ENCODE results near the gene COPZ1.

Gene COPZ1

GRCh38 chr12:54356951-54357356 lies 32.0 kb downstream of the COPZ1 start:
- no peak for TF ChIP-seq CTCF (IDR thresholded peaks at IDR 0.05; ENCODE audit: low read depth, low read length)
- no peak for DNase-seq (ENCODE audit: low read depth, low spot score)
- in situ Hi-C loops (cut with HindIII; ENCODE audit: low sequenced_read_pairs) = loop anchor here (25.0 kb wide), 1 partner anchor 145 kb away; no protein-coding TSS in a partner anchor
- no peak overlapping the region for H3K4me3 ChIP-seq (ENCODE audit: low read depth, low read length)

GRCh38 chr12:54357506-54358190 lies 32.7 kb downstream of the COPZ1 start:
- TF ChIP-seq CTCF (IDR thresholded peaks at IDR 0.05; ENCODE audit: low read depth, low read length) = no peak
- in situ Hi-C loops (cut with HindIII; ENCODE audit: low sequenced_read_pairs) = loop anchor here (25.0 kb wide), 1 partner anchor 145 kb away; no protein-coding TSS in a partner anchor
- DNase-seq (ENCODE audit: low read depth, low spot score) = no peak
- H3K4me3 ChIP-seq (ENCODE audit: low read depth, low read length) = no peak overlapping the region

- no peak for DNase-seq (ENCODE audit: low read depth, low spot score)
- no peak for TF ChIP-seq CTCF (IDR thresholded peaks at IDR 0.05; ENCODE audit: low read depth, low read length)
- in situ Hi-C loops (cut with HindIII; ENCODE audit: low sequenced_read_pairs) = loop anchor here (25.0 kb wide), 1 partner anchor 146 kb away; no protein-coding TSS in a partner anchor
- H3K4me3 ChIP-seq (ENCODE audit: low read depth, low read length) = peak overlapping the region; percentile 49
Measured at GRCh38 chr12:54358191-54358944, 33.4 kb downstream of the COPZ1 start.

- peak; percentile 100 for DNase-seq (ENCODE audit: low read depth, low spot score)
- H3K4me3 ChIP-seq (ENCODE audit: low read depth, low read length) = peak overlapping the region; percentile 49
- TF ChIP-seq CTCF (IDR thresholded peaks at IDR 0.05; ENCODE audit: low read depth, low read length) = no peak
- in situ Hi-C loops (cut with HindIII; ENCODE audit: low sequenced_read_pairs) = loop anchor here (25.0 kb wide), 1 partner anchor 147 kb away; no protein-coding TSS in a partner anchor
Measured at GRCh38 chr12:54358945-54359761, 34.2 kb downstream of the COPZ1 start.

- no peak for TF ChIP-seq CTCF (IDR thresholded peaks at IDR 0.05; ENCODE audit: low read depth, low read length)
Measured at GRCh38 chr12:54359762-54360351, 34.9 kb downstream of the COPZ1 start.

More at GRCh38 chr12:54359762-54360351, 34.9 kb downstream of the COPZ1 start:
- H3K4me3 ChIP-seq (ENCODE audit: low read depth, low read length) = peak overlapping the region; percentile 33
- no peak for DNase-seq (ENCODE audit: low read depth, low spot score)
- in situ Hi-C loops (cut with HindIII; ENCODE audit: low sequenced_read_pairs) = loop anchor here (25.0 kb wide), 1 partner anchor 148 kb away; no protein-coding TSS in a partner anchor
